OCI-LY7 (cell line): ENCODE measurements around the gene BUD23.

Source experiments
- EZH2phosphoT487 ChIP-seq: fragments of 200-600 bp; sonication (generic); IDR thresholded peaks from 2 replicates; pipeline ENCODE4 v1.6.1; 2018; ENCODE audit warnings: low read depth, borderline replicate concordance, mild to moderate bottlenecking, mixed run types, antibody characterized with exemption, low read length, moderate library complexity, mixed read lengths
- TF ChIP-seq, protein P1 (sequence below): fragments of 200-600 bp; sonication (generic); conservative IDR thresholded peaks from 2 replicates; pipeline ENCODE4 v1.5.1; 2014; ENCODE audit warnings: mild to moderate bottlenecking, antibody characterized with exemption, low read length, moderate library complexity, mixed read lengths

DNA sequence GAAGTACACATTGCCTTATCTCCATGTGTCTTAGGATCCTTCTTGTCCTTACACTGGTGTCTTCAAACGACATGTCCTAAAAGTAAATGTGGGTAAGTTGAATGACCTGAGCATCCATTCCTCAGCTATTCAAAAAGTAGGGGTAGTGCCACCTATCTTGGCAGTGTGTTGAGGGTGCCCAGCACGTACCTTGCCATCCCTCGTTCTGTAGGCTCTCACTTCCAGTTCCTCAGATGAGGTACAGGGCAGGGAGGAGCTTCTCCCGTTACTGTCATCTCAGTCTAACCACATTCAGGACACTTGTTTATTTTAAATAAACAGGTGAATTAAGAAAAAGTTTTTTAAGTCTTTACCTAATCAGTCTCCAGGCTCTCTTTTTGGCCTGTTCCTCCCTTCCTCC lies 13.0 kb downstream of the BUD23 start:
- no peak for TF ChIP-seq EZH2phosphoT487
- TF ChIP-seq, protein P1, sequence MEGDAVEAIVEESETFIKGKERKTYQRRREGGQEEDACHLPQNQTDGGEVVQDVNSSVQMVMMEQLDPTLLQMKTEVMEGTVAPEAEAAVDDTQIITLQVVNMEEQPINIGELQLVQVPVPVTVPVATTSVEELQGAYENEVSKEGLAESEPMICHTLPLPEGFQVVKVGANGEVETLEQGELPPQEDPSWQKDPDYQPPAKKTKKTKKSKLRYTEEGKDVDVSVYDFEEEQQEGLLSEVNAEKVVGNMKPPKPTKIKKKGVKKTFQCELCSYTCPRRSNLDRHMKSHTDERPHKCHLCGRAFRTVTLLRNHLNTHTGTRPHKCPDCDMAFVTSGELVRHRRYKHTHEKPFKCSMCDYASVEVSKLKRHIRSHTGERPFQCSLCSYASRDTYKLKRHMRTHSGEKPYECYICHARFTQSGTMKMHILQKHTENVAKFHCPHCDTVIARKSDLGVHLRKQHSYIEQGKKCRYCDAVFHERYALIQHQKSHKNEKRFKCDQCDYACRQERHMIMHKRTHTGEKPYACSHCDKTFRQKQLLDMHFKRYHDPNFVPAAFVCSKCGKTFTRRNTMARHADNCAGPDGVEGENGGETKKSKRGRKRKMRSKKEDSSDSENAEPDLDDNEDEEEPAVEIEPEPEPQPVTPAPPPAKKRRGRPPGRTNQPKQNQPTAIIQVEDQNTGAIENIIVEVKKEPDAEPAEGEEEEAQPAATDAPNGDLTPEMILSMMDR, result no peak
